AG10803 (cell line): Measurements from ENCODE around the gene RIN3.

Experiments used
- DNase-seq: peaks from one replicate; pipeline ENCODE4 v3.0.0; 2010; ENCODE audit warnings: low read depth
- H3K4me3 ChIP-seq: 2 replicates; pipeline ENCODE4 v1.5.1; 2011; ENCODE audit warnings: mild to moderate bottlenecking, low read length, control low read depth
- TF ChIP-seq, protein P1 (sequence below): conservative IDR thresholded peaks from 2 replicates; pipeline ENCODE4 v1.5.1; 2011; ENCODE audit warnings: mild to moderate bottlenecking, low read length, control low read depth, inconsistent platforms

Gene RIN3

DNA sequence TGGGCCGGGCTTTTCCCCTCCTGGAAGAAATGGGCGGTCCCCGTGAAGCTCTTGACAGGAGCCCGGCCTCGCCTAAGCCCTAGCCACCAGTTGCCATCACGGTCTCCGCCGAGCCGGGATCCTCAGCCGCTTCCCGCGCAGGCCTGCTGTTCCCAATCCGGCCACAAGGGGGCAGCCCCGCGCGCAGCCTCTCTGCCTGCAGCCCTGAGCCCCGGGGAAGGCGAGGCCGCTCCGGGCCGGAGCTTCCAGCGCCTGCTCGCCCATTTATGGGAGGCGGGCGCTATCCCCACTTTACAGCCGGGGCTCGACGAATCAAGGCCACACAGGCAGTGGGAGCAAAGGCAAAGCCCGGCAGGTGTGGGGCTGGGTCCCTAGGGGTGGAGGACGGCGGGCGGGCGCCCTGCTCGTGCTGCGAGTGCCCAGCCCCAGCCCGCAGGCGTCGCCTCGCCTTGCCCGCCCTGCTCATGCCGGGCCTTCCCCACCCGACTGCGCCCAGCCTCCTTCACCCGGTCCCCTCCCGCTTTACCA lies 173.4 kb downstream of the RIN3 start:
- TF ChIP-seq, protein P1, sequence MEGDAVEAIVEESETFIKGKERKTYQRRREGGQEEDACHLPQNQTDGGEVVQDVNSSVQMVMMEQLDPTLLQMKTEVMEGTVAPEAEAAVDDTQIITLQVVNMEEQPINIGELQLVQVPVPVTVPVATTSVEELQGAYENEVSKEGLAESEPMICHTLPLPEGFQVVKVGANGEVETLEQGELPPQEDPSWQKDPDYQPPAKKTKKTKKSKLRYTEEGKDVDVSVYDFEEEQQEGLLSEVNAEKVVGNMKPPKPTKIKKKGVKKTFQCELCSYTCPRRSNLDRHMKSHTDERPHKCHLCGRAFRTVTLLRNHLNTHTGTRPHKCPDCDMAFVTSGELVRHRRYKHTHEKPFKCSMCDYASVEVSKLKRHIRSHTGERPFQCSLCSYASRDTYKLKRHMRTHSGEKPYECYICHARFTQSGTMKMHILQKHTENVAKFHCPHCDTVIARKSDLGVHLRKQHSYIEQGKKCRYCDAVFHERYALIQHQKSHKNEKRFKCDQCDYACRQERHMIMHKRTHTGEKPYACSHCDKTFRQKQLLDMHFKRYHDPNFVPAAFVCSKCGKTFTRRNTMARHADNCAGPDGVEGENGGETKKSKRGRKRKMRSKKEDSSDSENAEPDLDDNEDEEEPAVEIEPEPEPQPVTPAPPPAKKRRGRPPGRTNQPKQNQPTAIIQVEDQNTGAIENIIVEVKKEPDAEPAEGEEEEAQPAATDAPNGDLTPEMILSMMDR, result peak; percentile 83
- DNase-seq, result peak; percentile 54
- no peak overlapping the region for H3K4me3 ChIP-seq

DNA sequence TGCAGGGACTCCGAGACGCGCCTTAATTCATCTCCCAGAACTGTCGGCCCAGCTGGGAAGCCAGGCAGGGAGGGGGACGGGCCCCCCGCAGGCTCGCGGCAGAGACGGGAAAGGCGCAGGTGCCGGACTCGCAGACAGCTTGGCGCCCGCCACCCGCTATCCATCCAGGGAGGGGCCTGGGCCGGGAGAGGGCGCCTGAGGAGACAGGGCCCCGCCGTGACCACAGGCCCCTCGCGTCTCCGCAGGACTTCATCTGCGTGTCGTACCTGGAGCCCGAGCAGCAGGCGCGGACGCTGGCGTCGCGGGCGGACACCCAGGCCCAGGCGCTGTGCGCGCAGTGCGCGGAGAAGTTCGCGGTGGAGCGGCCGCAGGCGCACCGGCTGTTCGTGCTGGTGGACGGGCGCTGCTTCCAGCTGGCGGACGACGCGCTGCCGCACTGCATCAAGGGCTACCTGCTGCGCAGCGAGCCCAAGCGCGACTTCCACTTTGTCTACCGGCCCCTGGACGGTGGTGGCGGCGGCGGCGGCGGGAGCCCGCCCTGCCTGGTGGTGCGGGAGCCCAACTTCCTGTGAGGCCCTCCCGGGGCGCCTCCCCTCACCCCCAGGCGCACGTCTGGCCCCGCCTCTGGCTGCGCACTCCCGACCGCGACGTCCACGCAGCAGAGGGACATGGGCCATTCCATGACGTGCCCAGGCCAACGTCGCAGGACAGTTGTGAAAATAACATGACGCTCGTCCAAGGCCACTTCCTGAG lies 174.3 kb downstream of the RIN3 start:
- no peak for DNase-seq
- TF ChIP-seq, protein P1, result no peak
- H3K4me3 ChIP-seq, result no peak overlapping the region

DNA sequence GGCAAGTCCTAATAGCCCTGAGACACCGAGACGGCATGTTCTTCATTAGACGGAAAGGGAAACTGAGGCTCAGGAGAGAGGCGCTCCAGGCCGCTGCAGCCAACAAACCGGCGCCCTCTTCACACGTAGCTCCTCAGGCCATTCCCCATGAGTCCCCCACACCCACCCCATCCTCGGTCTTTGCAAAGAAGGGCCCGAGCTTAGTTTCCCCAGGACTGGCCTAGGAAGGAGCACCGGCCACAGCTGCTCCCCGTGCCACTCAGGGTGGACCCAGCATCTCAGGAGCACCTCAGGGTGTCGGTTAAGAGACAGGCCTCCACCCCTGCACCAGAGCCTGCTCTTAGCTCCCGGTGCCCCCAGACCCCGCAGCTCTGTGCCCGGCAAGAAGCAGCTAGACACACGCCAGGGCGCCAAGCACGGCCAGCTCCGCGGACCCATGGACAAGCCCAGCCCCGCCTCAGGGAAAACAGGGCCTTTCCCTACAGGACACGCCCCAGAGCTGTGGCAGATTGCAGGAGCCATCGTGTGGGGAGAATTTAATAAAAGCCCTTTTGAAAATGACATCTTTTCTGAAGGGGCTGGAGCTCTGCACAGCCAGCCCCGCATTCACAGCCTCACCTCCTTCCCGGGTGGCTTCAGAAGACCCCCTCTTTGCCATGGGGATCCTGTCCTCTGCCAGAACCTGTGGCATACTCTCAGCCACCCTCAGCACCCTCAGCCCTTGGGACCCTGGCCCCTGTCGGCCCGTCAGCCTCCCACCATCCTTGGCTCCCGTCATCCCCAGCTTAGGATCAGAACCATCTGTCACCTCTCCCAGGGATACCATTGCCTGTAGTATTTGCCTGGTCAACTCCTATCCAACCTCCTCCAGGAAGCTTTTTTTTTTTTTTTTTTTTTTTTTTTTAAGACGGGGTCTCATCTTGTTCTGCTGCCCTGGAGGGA lies 175.1 kb downstream of the RIN3 start:
- DNase-seq, result no peak
- TF ChIP-seq, protein P1, result no peak
- H3K4me3 ChIP-seq, result no peak overlapping the region

DNA sequence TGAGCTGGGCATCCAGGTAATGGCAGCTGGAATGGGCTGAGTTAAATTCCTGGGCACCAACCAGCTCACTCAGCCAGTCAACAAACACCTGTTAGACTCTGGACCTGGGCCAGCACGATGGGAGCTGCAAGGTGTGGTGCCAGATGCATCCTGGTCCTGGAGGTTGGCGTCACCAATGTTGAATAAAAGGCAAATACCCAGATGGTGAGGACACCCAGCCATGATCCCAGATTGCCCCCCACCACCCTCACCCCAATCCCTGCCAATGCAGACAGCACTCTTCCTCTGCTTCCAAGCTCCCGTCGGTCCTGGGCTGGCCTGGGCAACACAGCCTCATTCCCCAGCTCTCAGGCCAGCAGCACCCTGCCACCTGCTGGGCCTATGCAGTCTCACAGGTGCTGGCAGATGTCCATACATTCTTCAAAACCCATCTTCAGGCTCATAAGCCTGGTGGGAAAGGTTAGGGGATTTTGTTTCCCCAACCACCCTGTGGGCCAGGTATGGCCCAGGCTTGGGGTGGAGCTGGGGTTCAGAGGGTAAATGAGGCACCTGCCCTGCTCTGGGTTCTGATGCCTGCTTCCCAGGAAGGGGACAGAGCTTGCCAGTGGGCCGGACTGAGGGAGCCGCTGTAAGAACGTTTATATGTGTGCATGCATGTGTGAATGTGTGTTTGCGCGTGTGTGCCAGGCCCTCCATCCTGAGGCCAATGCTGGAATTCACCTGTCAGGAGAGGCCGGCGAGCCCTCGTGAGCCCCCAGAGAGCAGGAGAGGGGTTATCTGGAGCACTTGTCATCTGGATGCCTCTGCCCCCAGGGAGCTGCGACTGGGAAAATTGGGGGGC lies 176.8 kb downstream of the RIN3 start:
- peak; percentile 46 for DNase-seq
- no peak overlapping the region for H3K4me3 ChIP-seq
- TF ChIP-seq, protein P1, result peak; percentile 50

DNA sequence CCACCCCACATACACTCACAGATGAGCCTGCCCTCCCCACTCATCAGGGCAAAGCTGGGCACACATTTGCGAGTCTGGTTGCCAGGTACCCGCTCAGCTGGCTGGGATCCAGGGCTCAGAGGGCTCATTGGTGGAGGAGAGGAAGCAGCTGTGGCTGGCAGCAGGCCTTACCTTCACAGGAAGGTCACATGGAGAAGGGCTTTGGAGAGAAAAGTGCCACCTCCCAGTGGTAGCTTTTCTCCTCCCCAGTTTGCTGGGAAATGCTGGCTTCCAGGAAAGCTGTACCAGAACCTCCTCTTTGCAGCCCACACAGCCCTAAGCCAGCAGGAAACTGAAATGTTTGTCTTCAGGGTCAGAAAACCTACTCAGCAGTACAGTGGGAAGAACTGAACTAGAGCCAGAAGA lies 179.2 kb downstream of the RIN3 start:
- no peak overlapping the region for H3K4me3 ChIP-seq
- DNase-seq, result no peak
- TF ChIP-seq, protein P1, result no peak

DNA sequence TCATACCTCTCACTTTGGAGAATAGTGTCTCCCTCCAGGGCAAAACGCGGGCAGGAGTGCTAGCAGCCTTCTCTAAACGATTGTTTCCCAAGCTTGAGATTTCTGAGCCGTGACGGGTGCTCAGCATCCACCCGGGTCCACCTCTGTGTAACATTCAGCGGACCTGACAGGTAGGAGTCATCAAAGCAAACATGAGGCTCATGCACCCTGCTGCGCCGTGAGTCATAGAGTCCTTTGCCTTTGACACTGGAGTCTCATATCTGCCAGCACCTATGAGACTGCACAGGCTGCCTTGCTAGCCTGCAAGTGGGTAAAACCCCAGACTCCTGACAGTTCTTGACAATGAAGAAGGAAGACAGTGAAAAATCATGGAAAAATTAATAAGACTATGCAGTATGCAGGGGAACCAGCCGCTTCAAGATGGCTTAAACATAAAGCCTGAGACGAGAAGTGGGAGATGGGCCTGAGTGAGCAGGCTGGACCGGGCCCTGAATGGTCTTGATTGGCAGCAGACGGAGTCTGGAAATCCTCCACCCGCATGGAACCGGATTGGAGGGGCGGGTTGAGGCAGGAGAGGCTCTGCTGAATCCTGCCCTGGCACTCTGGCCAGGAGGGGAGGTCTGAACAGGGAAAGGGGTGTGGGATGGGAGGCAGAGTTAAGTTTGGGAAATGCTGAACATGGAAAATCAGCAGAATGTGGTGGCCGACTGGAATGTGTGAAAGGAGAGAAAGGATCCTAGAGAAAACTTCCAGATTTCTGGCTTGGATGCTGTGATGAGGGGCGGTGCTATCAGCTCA lies 180.6 kb downstream of the RIN3 start:
- TF ChIP-seq, protein P1, result no peak
- no peak for DNase-seq
- H3K4me3 ChIP-seq, result no peak overlapping the region
